ENCODE results near the gene USP33.

The USP33 gene

DNA sequence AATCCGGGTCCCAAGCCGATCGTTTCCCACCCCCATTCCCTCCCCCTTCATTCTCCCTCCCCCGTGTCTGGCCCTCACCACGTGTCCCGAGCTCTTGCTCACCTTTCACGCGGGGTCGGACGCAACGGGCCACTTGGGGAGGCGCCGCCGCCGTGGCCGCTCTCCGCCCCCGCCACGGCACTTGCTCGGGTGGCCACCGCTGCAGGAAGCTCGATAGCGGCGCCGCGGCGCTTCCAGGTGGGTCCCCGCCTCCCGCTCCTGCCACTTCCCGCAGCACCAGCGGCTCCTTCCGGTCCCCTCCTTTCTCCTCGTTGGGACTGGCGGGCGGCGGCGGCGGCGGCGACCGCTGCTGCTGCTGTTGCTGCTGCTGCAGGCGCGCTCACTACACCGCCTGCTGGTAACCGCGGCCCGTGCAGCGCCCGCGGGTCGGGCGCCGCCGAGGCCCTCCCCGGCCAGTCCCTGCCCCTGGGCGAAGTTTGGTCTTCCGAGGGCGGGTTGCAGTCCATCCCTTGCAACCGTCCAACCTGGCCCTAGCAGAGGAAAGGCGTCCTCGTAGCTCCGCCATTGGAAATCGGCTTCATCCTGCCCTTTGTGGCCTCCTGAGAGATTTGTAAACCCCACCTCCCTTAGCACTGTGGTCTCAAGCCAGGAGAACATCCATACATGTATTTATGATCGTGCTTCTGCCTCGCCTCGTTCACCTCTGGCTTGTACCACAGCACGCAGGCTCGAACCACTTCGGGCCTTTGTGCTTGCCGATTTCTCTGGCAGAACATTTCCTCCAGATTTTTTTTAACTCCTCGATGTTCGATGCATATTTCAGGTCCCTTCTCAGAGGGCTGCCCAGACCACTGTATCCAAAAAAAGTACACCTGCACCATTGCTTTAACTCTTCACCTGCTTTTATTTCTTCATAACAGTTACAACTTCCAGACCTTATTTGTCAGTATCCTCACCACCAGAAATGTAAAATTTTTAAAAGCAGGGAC, 76.2 kb downstream of the USP33 start:
- peak overlapping the region; percentile 93 for H2AFZ ChIP-seq (ENCODE audit: low read depth, low read length, severe bottlenecking)
- no peaks in the 10 kb centered on the region for H3K9me2 ChIP-seq (replicated peaks; ENCODE audit: insufficient read depth, low read length)
- H3F3A ChIP-seq (ENCODE audit: insufficient read depth), result peaks cover 32% of the 10 kb centered on the region
- H3K27ac ChIP-seq (ENCODE audit: low read depth, low read length), result peak overlapping the region; percentile 90
- peaks cover 23% of the 10 kb centered on the region for H4K20me1 ChIP-seq (ENCODE audit: low read depth, low read length)
- TF ChIP-seq CTCF (IDR thresholded peaks at IDR 0.05; ENCODE audit: insufficient read depth, low read length, poor library complexity, severe bottlenecking) (peak; percentile 74), EZH2phosphoT487 (conservative IDR thresholded peaks at IDR 0.05; ENCODE audit: low read length) (no peak)
- peak overlapping the region; percentile 92 for H3K9ac ChIP-seq (ENCODE audit: low read length)
- H3K36me3 ChIP-seq (ENCODE audit: low read length), result peaks cover 5% of the 10 kb centered on the region; the same call in 1 of the 2 replicates
- H3K4me3 ChIP-seq (ENCODE audit: insufficient read depth, low read length, poor library complexity, severe bottlenecking), result peak overlapping the region; percentile 91
- peak overlapping the region; percentile 97 for H3K4me2 ChIP-seq (ENCODE audit: low read depth, low read length, poor library complexity, severe bottlenecking)
- H3K9me3 ChIP-seq (ENCODE audit: insufficient read depth, low read length), result no peaks in the 10 kb centered on the region
- no peaks in the 10 kb centered on the region for H3K27me3 ChIP-seq (ENCODE audit: low read length)
- peaks cover 46% of the 10 kb centered on the region for H3K79me2 ChIP-seq (ENCODE audit: insufficient read depth, low read length)

GRCh38 chr1:77682460-77683159, 77.0 kb downstream of the USP33 start, which contains the start of gene ZZZ3:
Gene ZZZ3, minus strand, starts transcription at chr1:77682658. Its CDS starts 49,304 bp downstream, at chr1:77633354.
- TF ChIP-seq EZH2phosphoT487 (conservative IDR thresholded peaks at IDR 0.05; ENCODE audit: low read length) (no peak), CTCF (IDR thresholded peaks at IDR 0.05; ENCODE audit: insufficient read depth, low read length, poor library complexity, severe bottlenecking) (no peak)
- Histone ChIP-seq H2AFZ (ENCODE audit: low read depth, low read length, severe bottlenecking) (peak within 1 kb of the TSS; percentile 93), H3K4me2 (ENCODE audit: low read depth, low read length, poor library complexity, severe bottlenecking) (peak within 1 kb of the TSS; percentile 97), H3K36me3 (ENCODE audit: low read length) (peaks cover 5% of the 10 kb centered on the region; the same call in 1 of the 2 replicates), H3K79me2 (ENCODE audit: insufficient read depth, low read length) (peaks cover 54% of the 10 kb centered on the region), H4K20me1 (ENCODE audit: low read depth, low read length) (peaks cover 27% of the 10 kb centered on the region), H3K4me3 (ENCODE audit: insufficient read depth, low read length, poor library complexity, severe bottlenecking) (peak within 1 kb of the TSS; percentile 91), H3F3A (ENCODE audit: insufficient read depth) (peaks cover 32% of the 10 kb centered on the region), H3K27me3 (ENCODE audit: low read length) (no peaks in the 10 kb centered on the region), H3K27ac (ENCODE audit: low read depth, low read length) (peak within 1 kb of the TSS; percentile 90), H3K9me2 (replicated peaks; ENCODE audit: insufficient read depth, low read length) (no peaks in the 10 kb centered on the region), H3K9me3 (ENCODE audit: insufficient read depth, low read length) (no peaks in the 10 kb centered on the region), H3K9ac (ENCODE audit: low read length) (peak within 1 kb of the TSS; percentile 92)

GRCh38 chr1:77680173-77680572, 79.5 kb downstream of the USP33 start:
- Histone ChIP-seq H4K20me1 (ENCODE audit: low read depth, low read length) (peaks cover 45% of the 10 kb centered on the region), H3K36me3 (ENCODE audit: low read length) (peaks cover 9% of the 10 kb centered on the region; the same call in 1 of the 2 replicates), H3K79me2 (ENCODE audit: insufficient read depth, low read length) (peaks cover 79% of the 10 kb centered on the region), H2AFZ (ENCODE audit: low read depth, low read length, severe bottlenecking) (no peak overlapping the region), H3K9me2 (replicated peaks; ENCODE audit: insufficient read depth, low read length) (no peaks in the 10 kb centered on the region), H3K27ac (ENCODE audit: low read depth, low read length) (no peak overlapping the region), H3K4me3 (ENCODE audit: insufficient read depth, low read length, poor library complexity, severe bottlenecking) (peak overlapping the region; percentile 91), H3K4me2 (ENCODE audit: low read depth, low read length, poor library complexity, severe bottlenecking) (peak overlapping the region; percentile 97), H3F3A (ENCODE audit: insufficient read depth) (peaks cover 30% of the 10 kb centered on the region), H3K9me3 (ENCODE audit: insufficient read depth, low read length) (no peaks in the 10 kb centered on the region), H3K27me3 (ENCODE audit: low read length) (no peaks in the 10 kb centered on the region), H3K9ac (ENCODE audit: low read length) (peak overlapping the region; percentile 27)
- TF ChIP-seq EZH2phosphoT487 (conservative IDR thresholded peaks at IDR 0.05; ENCODE audit: low read length) (no peak), CTCF (IDR thresholded peaks at IDR 0.05; ENCODE audit: insufficient read depth, low read length, poor library complexity, severe bottlenecking) (no peak)
